H1 (cell line): Measurements from ENCODE around the gene SH2B3.

Experiments used
- CHD2 ChIP-seq: IDR thresholded peaks from 2 replicates; pipeline ENCODE4 v1.6.1; 2012; ENCODE audit warnings: low read length, improper control_type of control experiment
- JUND ChIP-seq: IDR thresholded peaks from 2 replicates; pipeline ENCODE4 v1.6.1; 2011; ENCODE audit warnings: mild to moderate bottlenecking, improper control_type of control experiment, low read length
- POLR2A ChIP-seq, 2 experiments: IDR thresholded peaks; 1 replicate in 1 of 2; 2 replicates in 1 of 2; pipeline ENCODE4 v1.6.1; 2011; ENCODE audit warnings: low read depth in 2 of 2, low read length in 2 of 2, mild to moderate bottlenecking in 2 of 2; ENCODE audit errors: control extremely low read depth in 1 of 2
- RNF2 ChIP-seq: fragments of 200-900, 300-1000 bp; sonication (generic); IDR thresholded peaks from 2 replicates; pipeline ENCODE4 v1.7.1; 2016; ENCODE audit warnings: borderline replicate concordance, low read depth, mild to moderate bottlenecking, antibody characterized with exemption, low read length; ENCODE audit not compliant: poor library complexity, severe bottlenecking; ENCODE audit errors: missing control alignments
- SIX5 ChIP-seq: IDR thresholded peaks from 2 replicates; pipeline ENCODE4 v1.6.1; 2011; ENCODE audit warnings: mild to moderate bottlenecking, low read depth, low read length
- TF ChIP-seq, protein P1 (sequence below), 3 experiments: IDR thresholded peaks; 1 replicate in 2 of 3; 2 replicates in 1 of 3; pipeline versions ENCODE4 v1.5.1 to v1.6.1; 2011; ENCODE audit warnings: low read length in 3 of 3, mild to moderate bottlenecking in 3 of 3, inconsistent platforms in 2 of 3, low read depth in 1 of 3, moderate library complexity in 1 of 3; ENCODE audit not compliant: insufficient read depth in 1 of 3; ENCODE audit errors: control extremely low read depth in 1 of 3
- TF ChIP-seq, protein P2 (sequence below): IDR thresholded peaks from 2 replicates; pipeline ENCODE4 v1.6.1; 2011; ENCODE audit warnings: low read depth, mild to moderate bottlenecking, low read length; ENCODE audit not compliant: insufficient read depth

- TF ChIP-seq, protein P1, sequence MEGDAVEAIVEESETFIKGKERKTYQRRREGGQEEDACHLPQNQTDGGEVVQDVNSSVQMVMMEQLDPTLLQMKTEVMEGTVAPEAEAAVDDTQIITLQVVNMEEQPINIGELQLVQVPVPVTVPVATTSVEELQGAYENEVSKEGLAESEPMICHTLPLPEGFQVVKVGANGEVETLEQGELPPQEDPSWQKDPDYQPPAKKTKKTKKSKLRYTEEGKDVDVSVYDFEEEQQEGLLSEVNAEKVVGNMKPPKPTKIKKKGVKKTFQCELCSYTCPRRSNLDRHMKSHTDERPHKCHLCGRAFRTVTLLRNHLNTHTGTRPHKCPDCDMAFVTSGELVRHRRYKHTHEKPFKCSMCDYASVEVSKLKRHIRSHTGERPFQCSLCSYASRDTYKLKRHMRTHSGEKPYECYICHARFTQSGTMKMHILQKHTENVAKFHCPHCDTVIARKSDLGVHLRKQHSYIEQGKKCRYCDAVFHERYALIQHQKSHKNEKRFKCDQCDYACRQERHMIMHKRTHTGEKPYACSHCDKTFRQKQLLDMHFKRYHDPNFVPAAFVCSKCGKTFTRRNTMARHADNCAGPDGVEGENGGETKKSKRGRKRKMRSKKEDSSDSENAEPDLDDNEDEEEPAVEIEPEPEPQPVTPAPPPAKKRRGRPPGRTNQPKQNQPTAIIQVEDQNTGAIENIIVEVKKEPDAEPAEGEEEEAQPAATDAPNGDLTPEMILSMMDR (IDR thresholded peaks at IDR 0.05; ENCODE audit: control extremely low read depth in 1 of 3, insufficient read depth in 1 of 3, low read depth in 1 of 3, low read length in 3 of 3), result no peak
- 0 out of 3 replicates have a peak, but pooled peaks of 1 of the 2 experiments have one; percentile 3 for TF ChIP-seq POLR2A (IDR thresholded peaks at IDR 0.05; ENCODE audit: control extremely low read depth in 1 of 2, low read depth in 2 of 2, low read length in 2 of 2)
- TF ChIP-seq, protein P2, sequence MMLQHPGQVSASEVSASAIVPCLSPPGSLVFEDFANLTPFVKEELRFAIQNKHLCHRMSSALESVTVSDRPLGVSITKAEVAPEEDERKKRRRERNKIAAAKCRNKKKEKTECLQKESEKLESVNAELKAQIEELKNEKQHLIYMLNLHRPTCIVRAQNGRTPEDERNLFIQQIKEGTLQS, result no peak
- TF ChIP-seq RNF2, result no peak
- no peak for TF ChIP-seq JUND
- TF ChIP-seq SIX5, result no peak
- TF ChIP-seq CHD2, result no peak
Observed at GRCh38 chr12:111441107-111441928, 35.6 kb downstream of the SH2B3 start.
